Tibial nerve (tissue), 4 donors: ENCODE results near the gene ITGA4.

Experiments
- EP300 ChIP-seq, 2 donors: sonication (generic); formaldehyde crosslinking; IDR thresholded peaks; one replicate each; pipeline ENCODE4 v1.6.1; 2017; ENCODE audit warnings: antibody characterized with exemption in 2 of 2, mild to moderate bottlenecking in 1 of 2
- POLR2A ChIP-seq, 2 donors: fragments of 450-650 bp; IDR thresholded peaks; one replicate each; pipeline ENCODE4 v1.6.1; 2017; ENCODE audit warnings: antibody characterized with exemption in 2 of 2, mild to moderate bottlenecking in 2 of 2, moderate library complexity in 2 of 2
- TF ChIP-seq, protein P1 (sequence below), 5 experiments: fragments of 200-600 bp in 3 of 5; fragments of 450-650 bp in 2 of 5; sonication (generic) in 3 of 5; IDR thresholded peaks; one replicate each; pipeline ENCODE4 v1.5.1; 2016 to 2019; ENCODE audit warnings: antibody characterized with exemption in 5 of 5, mild to moderate bottlenecking in 3 of 5, moderate library complexity in 2 of 5

DNA sequence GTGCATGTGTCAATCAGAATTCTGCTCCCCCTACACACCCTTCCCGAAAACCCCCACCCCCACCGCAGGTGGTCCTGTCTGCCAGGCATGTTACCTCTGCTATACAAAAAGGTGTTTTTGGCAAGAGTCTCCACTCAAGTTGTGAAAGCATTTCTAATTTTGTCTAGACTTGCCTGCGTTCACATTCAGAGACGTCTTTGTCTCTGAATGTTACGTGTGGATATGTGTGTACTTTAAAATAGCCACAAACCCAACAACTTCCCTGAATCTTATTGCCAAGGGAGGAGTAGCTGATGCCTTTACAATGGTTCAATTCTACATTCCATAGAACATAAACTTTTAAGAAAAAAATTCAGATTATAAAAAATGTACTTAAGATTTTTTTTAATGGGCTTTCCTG is 66.6 kb downstream of the ITGA4 start:
- TF ChIP-seq, protein P1, sequence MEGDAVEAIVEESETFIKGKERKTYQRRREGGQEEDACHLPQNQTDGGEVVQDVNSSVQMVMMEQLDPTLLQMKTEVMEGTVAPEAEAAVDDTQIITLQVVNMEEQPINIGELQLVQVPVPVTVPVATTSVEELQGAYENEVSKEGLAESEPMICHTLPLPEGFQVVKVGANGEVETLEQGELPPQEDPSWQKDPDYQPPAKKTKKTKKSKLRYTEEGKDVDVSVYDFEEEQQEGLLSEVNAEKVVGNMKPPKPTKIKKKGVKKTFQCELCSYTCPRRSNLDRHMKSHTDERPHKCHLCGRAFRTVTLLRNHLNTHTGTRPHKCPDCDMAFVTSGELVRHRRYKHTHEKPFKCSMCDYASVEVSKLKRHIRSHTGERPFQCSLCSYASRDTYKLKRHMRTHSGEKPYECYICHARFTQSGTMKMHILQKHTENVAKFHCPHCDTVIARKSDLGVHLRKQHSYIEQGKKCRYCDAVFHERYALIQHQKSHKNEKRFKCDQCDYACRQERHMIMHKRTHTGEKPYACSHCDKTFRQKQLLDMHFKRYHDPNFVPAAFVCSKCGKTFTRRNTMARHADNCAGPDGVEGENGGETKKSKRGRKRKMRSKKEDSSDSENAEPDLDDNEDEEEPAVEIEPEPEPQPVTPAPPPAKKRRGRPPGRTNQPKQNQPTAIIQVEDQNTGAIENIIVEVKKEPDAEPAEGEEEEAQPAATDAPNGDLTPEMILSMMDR (IDR thresholded peaks at IDR 0.05): no peak
- TF ChIP-seq EP300 (IDR thresholded peaks at IDR 0.05): no peak
- no peak for TF ChIP-seq POLR2A (IDR thresholded peaks at IDR 0.05)
